ENCODE results near the gene PPFIA3.

- TF ChIP-seq, protein P1, sequence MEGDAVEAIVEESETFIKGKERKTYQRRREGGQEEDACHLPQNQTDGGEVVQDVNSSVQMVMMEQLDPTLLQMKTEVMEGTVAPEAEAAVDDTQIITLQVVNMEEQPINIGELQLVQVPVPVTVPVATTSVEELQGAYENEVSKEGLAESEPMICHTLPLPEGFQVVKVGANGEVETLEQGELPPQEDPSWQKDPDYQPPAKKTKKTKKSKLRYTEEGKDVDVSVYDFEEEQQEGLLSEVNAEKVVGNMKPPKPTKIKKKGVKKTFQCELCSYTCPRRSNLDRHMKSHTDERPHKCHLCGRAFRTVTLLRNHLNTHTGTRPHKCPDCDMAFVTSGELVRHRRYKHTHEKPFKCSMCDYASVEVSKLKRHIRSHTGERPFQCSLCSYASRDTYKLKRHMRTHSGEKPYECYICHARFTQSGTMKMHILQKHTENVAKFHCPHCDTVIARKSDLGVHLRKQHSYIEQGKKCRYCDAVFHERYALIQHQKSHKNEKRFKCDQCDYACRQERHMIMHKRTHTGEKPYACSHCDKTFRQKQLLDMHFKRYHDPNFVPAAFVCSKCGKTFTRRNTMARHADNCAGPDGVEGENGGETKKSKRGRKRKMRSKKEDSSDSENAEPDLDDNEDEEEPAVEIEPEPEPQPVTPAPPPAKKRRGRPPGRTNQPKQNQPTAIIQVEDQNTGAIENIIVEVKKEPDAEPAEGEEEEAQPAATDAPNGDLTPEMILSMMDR (IDR thresholded peaks at IDR 0.05; ENCODE audit: control extremely low read depth in 1 of 3, insufficient read depth in 1 of 3, low read depth in 1 of 3, low read length in 3 of 3), result no peak
- TF ChIP-seq TEAD4 (IDR thresholded peaks at IDR 0.05; ENCODE audit: low read depth, low read length) (no peak), EP300 (IDR thresholded peaks at IDR 0.05; ENCODE audit: borderline replicate concordance in 1 of 2, low read depth in 2 of 2, low read length in 2 of 2) (no peak), EZH2 (IDR thresholded peaks at IDR 0.05; ENCODE audit: low read depth, low read length, severe bottlenecking) (no peak), POLR2AphosphoS5 (IDR thresholded peaks at IDR 0.05; ENCODE audit: low read depth, low read length) (no peak), RAD21 (IDR thresholded peaks at IDR 0.05 in 1 of 2, conservative IDR thresholded peaks at IDR 0.05 in 1 of 2; ENCODE audit: low read depth in 2 of 2, low read length in 2 of 2) (no peak), SIN3A (conservative IDR thresholded peaks at IDR 0.05 in 1 of 2, IDR thresholded peaks at IDR 0.05 in 1 of 2; ENCODE audit: low read depth in 1 of 2, low read length in 2 of 2) (no peak), EGR1 (IDR thresholded peaks at IDR 0.05; ENCODE audit: borderline replicate concordance, low read depth, low read length) (no peak), ZNF274 (IDR thresholded peaks at IDR 0.05; ENCODE audit: borderline replicate concordance, extremely low read depth, low read length) (no peak)
These were observed 31.6 kb downstream of the PPFIA3 start for GRCh38 chr19:49150944-49151243.

Measured in H1 (cell line).